AG04449 (cell line): ENCODE measurements around the gene NOL8.

ENCODE experiments used
- CTCF ChIA-PET: fragments of 350-600 bp; formaldehyde crosslinking; extraction: SDS; loops from one replicate; lab custom pipeline; 2021; ENCODE audit warnings: antibody characterized with exemption; lab: Yijun Ruan, JAX
- POLR2A ChIA-PET: fragments of 400-600, 350-600 bp; formaldehyde crosslinking; extraction: SDS; loops from one replicate; lab custom pipeline; 2020; ENCODE audit warnings: antibody characterized with exemption, inconsistent platforms; lab: Yijun Ruan, JAX
- DNase-seq: peaks from one replicate; pipeline ENCODE4 v3.0.0-alpha.2; 2010; ENCODE audit warnings: low read depth, low spot score
- H3K4me3 ChIP-seq: 2 replicates; pipeline ENCODE4 v1.5.1; 2011; ENCODE audit warnings: low read depth, mild to moderate bottlenecking, control low read depth, low read length
- CTCF ChIP-seq: IDR thresholded peaks from one replicate; pipeline ENCODE4 v1.5.1; 2011; ENCODE audit warnings: mild to moderate bottlenecking, moderate library complexity, low read length, control low read depth, inconsistent platforms; ENCODE audit not compliant: insufficient read depth; ENCODE audit errors: missing control alignments

Gene NOL8

GRCh38 chr9:92294297-92294676, 30.9 kb downstream of the NOL8 start:
- H3K4me3 ChIP-seq, result peak overlapping the region; percentile 67
- no peak for TF ChIP-seq CTCF
- DNase-seq, result no peak
- ChIA-PET POLR2A (interaction anchor here (0.8 kb wide), 1 partner anchor 15 kb away, joined by 3 read pairs; no protein-coding TSS in a partner anchor), CTCF (interaction anchor here (1.4 to 5.3 kb wide), 3 partner anchors 15 to 155 kb away, joined by 3 to 38 read pairs (median 4); no protein-coding TSS in a partner anchor)

GRCh38 chr9:92293452-92294296, 31.5 kb downstream of the NOL8 start, which contains the start of gene IARS1:
TSS of gene IARS1 (minus strand) at chr9:92293697. CDS start at chr9:92289419, 4,278 bp downstream.
- peak within 1 kb of the TSS; percentile 72 for H3K4me3 ChIP-seq
- CTCF ChIA-PET, result interaction anchor here (1.9 to 7.3 kb wide), 3 partner anchors 15 to 154 kb away, joined by 4 to 64 read pairs (median 38); no protein-coding TSS in a partner anchor
- DNase-seq, result peak; percentile 91
- TF ChIP-seq CTCF, result peak; percentile 59
- POLR2A ChIA-PET, result no interaction called here

GRCh38 chr9:92293075-92293354, 32.1 kb downstream of the NOL8 start:
- no peak for TF ChIP-seq CTCF
- DNase-seq, result no peak
- CTCF ChIA-PET, result interaction anchor here (7.3 kb wide), 1 partner anchor 153 kb away, joined by 64 read pairs; no protein-coding TSS in a partner anchor
- POLR2A ChIA-PET, result interaction anchor here (1.3 kb wide), 1 partner anchor 33 kb away, joined by 3 read pairs; the partner anchor contains the start of gene CENPP
- H3K4me3 ChIP-seq, result peak overlapping the region; percentile 72

GRCh38 chr9:92292338-92293074, 32.6 kb downstream of the NOL8 start:
- no peak for DNase-seq
- TF ChIP-seq CTCF, result no peak
- H3K4me3 ChIP-seq, result peak overlapping the region; percentile 72
- ChIA-PET POLR2A (interaction anchor here (1.3 kb wide), 1 partner anchor 33 kb away, joined by 3 read pairs; the partner anchor contains the start of gene CENPP), CTCF (interaction anchor here (0.7 to 7.3 kb wide), 6 partner anchors 31 to 342 kb away, joined by 3 to 64 read pairs (median 4); no protein-coding TSS in a partner anchor)

- H3K4me3 ChIP-seq, result peak overlapping the region; percentile 39
- TF ChIP-seq CTCF, result no peak
- CTCF ChIA-PET, result interaction anchor here (0.7 to 7.3 kb wide), 10 partner anchors 10 to 342 kb away, joined by 3 to 64 read pairs (median 4); no protein-coding TSS in a partner anchor
- no peak for DNase-seq
- POLR2A ChIA-PET, result interaction anchor here (0.7 kb wide), 1 partner anchor 14 kb away, joined by 4 read pairs; no protein-coding TSS in a partner anchor
Measured at GRCh38 chr9:92291577-92291976, 33.6 kb downstream of the NOL8 start.
